Midbrain (tissue), 1 donor: Measurements from ENCODE around the gene PHACTR4.
"Not testable (repeated sequence)": the region's sequence is repeated elsewhere in the genome, so short reads cannot be mapped to it uniquely, and the experiment has no call there.

Source experiments
- DNase-seq: peaks from one replicate; lab custom pipeline; 2025; lab: John Stamatoyannopoulos, UW

Gene PHACTR4

GRCh38 chr1:28525002-28525642 lies 155.6 kb downstream of the PHACTR4 start:
- DNase-seq, result not testable (repeated sequence)

GRCh38 chr1:28526886-28527285 lies 157.3 kb downstream of the PHACTR4 start:
- no peak for DNase-seq

- DNase-seq, result no peak
Measured at GRCh38 chr1:28530456-28530855, 160.9 kb downstream of the PHACTR4 start.

- no peak for DNase-seq
Measured at GRCh38 chr1:28534671-28535070, 165.1 kb downstream of the PHACTR4 start.

GRCh38 chr1:28535180-28535579 lies 165.6 kb downstream of the PHACTR4 start:
- DNase-seq, result no peak

GRCh38 chr1:28537457-28538199 lies 168.1 kb downstream of the PHACTR4 start:
- DNase-seq, result peak; percentile 30

- no peak for DNase-seq
Measured at GRCh38 chr1:28538286-28538685, 168.7 kb downstream of the PHACTR4 start.

- no peak for DNase-seq
Measured at GRCh38 chr1:28540651-28541050, 171.1 kb downstream of the PHACTR4 start.

GRCh38 chr1:28541414-28542015 lies 172.0 kb downstream of the PHACTR4 start:
- DNase-seq, result not testable (repeated sequence)

- no peak for DNase-seq
Measured at GRCh38 chr1:28545246-28545628, 175.7 kb downstream of the PHACTR4 start.

- DNase-seq, result no peak
Measured at GRCh38 chr1:28548318-28548717, 178.8 kb downstream of the PHACTR4 start.
